GM18502 (cell line): ENCODE results near the gene PPP1R2.
"Not testable (repeated sequence)": the region's sequence is repeated elsewhere in the genome, so short reads cannot be mapped to it uniquely, and the experiment has no call there.

Source experiments
- ATAC-seq: cut with Tn5 transposase; IDR thresholded peaks from one replicate; pipeline ENCODE4 v1.9.1; 2021; ENCODE audit warnings: mild to moderate bottlenecking; ENCODE audit not compliant: unreplicated experiment, poor library complexity

PPP1R2 gene

DNA sequence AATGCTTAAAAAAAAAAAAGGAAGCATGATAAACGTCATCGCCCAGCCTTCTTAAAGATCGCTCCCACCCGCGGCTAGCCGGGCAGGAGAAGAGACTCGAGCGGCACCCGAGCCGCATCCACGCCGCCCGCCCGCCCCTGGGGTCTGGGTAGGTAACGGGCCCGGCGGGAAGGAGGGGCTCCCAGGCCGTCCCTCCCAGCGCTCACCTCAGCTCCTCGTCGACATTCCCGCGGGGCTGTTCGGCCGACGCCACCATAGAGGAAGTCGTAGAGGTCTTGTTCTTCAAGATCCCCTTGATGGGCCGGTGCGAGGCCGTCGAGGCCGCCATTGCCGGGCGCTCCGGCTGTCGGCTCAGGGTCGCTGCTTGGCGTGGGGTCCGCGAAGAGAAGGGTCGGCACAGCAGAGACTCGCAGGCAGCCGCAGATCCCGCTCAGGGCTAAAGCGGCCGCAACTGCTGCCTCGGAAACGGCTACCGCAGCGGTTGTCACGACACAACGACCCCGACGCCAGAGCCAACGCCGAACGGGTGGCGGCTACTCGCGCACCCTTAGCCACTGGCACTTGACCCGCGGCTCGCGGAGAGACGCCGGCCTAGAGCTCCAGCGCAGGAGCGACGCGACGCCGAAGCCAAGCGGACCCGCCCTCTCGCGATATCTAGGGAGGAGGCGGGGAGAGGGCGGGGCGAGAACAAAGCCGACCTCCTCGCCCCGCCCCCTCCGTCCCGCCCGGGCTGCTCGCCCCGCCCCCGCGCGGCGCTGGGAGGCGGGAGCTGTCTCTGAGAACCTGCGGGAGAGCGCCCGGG, at the start of gene PPP1R2:
Gene PPP1R2, minus strand, starts transcription at position 628 of the 802 bp plus-strand sequence. Its CDS starts 300 bp downstream, at position 328.
- peak; percentile 80 for ATAC-seq

DNA sequence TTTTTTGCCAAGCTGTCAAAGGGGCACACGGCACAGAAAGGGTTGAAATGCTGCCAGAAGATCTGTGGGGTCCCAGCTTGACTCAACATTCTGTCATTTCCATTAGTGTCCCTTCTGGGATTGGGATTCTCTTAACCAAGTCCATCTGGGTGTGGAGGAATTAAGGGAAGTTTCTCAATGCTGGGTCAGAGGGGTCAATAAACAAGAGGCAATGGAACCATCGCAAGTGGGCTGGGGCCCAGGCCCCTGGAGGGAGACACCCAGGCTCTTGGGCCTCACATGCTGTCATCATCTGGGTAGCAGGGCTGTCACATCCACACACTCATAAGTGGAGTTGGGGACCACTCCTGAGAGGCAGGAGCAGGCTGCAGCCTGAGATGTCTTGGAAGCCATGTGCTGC, 48.7 kb upstream of the PPP1R2 start:
- no peak for ATAC-seq

DNA sequence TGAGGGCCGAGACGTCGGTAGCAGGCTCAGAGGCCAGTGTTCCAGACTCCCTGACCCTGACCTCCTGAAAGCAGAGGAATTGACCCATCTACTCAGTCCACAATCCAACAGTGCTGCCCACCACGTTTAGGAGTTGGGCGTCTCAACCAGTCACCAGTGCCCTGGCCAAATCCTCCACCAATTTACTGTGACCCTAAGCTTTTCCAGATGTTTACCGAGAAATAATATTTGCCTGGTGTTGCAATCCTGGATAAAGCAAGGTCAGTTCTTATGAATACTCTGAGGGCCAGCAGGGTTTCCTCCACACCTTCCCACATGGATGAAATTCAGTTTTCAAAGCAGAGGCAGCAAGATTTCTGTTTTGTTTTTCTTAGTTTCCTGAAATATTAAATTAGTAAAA, 48.1 kb upstream of the PPP1R2 start:
- no peak for ATAC-seq

DNA sequence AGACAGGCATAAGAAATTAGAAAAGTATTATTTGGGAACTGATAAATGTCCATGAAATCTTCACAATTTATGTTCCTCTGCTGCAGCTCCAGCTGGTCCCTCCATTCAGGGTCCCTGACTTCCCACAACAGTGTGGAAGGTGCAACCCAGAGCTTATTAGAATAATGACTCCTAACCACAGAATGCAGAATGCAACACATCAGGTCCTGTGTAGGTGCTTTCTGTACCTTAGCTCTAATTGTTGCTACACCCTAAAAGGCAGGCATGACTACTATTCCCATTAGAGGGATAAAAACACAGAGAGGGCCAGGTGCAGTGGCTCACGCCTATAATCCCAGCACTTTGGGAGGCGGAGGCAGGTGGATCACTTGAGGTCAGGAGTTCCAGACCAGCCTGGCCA, 47.3 kb upstream of the PPP1R2 start:
- not testable (repeated sequence) for ATAC-seq

DNA sequence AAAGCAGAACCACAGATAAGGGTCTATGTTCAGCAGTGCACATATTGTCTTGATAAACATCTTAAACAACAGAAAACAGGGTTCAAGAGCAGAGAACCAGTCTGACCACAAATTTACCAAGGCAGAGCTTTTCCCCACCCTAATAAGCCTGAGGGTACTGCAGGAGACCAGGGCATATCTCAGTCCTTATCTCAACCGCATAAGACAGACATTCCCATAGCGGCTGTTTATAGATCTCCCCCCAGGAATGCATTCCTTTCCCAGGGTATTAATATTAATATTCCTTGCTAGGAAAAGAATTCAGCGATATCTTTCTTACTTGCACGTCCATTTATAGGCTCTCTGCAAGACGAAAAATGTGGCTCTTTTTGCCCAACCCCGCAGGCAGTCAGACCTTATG, 46.7 kb upstream of the PPP1R2 start:
- ATAC-seq = not testable (repeated sequence)

DNA sequence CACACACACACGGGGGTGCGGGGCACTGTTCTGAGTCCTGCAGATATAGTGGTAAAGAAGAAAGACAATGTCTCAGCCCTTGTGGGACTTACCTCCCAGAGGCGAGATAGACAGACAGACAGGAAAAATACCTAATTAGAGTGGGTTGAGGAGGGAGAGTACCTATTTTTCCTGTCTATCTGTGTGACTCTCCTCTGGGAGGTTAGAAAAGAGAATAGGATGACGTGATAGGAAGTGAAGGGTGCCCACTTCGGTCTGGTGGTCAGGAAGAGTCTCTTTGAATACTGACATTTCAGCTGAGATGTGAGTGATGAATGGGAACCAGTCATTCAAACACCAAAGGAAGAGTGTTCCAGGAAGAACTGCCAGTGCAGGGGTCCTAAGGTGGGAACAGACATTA, 44.7 kb upstream of the PPP1R2 start:
- no peak for ATAC-seq

DNA sequence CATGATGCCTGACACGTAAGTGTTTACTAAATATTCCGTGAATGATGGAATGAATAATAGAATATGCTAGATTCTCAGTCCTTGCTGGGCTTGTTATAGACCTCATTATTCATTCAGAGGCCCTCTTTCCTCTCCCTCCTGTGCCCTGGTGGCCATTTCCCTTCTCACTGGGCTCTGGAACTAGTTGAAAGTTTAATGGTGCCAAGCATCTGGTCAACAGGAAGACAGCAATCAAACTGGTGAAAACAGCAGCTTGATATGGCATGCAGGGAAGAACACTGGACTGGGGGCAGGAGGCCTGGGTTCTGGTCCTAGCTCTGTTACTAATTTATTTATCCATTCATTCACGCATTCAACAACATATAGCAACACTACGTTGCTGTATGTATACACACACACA, 44.3 kb upstream of the PPP1R2 start:
- ATAC-seq = no peak

DNA sequence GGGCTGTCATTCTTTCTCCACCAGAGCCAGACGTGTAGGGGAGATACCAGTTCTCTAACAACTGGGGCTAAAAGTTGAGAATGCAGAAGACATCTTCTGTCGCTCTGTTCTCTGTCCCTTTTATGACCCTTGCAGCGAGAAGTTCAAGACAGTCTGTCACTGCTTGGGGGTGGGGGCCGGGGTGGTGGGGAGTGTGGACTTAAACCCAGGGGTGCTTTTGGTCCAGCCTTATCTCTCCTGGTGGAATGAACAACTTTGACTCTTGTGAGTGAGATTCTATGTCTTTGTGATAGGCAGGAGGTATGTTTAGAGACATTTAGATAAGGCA, 41.4 kb upstream of the PPP1R2 start:
- ATAC-seq = no peak

DNA sequence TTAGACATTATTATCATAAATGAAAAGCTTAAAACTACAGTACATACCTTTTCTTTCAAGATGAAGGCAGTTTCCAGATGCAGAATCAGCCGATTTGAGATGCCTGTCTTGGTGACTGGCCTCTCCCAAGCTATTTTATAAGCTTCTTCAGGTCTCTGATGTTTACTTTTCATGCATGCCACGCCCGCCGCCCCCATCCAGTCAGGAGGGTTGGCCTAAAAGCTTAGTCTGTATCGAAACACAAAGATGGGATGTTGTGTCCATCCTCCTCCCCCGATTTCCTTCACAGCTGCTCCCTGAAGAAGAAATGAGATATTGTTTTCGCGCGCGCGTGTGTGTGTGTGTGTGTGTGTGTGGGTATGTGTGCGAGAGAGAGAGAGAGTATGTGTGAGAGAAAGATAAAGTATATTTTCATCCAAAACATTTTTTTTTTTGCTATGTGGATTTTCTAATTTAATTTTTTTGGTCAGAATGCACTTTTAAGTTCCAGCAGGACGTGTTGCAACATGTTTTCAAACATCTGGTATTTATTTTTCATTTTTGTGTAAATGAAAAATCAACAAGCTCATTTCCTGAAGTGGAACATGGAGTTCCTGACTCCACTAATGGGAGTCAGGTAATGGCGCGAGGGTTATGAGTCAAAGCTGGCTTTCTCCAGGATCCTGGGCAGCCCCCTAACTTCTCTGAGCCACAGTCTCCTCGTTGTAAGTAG, 40.9 kb upstream of the PPP1R2 start, which contains the start of gene APOD:
Gene APOD, minus strand, starts transcription at position 110 of the 712 bp plus-strand sequence. CDS start 4,479 bp downstream, outside the sequence.
- ATAC-seq = no peak

DNA sequence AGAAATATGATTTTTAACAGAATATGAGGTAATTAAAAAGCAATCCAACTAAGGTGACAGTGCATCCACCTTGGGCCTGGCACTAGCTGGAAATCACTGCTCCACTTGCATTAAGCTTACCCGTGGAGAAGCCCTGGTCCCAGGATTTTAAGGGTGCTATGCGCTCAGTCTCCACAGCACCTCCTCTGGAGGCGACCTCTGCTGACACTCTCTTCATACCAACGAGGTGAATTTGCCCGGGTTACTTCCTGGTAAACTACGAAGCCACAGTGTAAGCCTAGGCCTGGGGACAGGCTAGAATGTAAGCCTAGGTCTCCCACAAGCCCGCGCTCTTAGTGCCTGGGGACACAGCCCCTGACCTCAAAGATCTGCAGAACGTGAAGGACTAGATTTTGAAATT, 39.8 kb upstream of the PPP1R2 start:
- ATAC-seq = no peak

DNA sequence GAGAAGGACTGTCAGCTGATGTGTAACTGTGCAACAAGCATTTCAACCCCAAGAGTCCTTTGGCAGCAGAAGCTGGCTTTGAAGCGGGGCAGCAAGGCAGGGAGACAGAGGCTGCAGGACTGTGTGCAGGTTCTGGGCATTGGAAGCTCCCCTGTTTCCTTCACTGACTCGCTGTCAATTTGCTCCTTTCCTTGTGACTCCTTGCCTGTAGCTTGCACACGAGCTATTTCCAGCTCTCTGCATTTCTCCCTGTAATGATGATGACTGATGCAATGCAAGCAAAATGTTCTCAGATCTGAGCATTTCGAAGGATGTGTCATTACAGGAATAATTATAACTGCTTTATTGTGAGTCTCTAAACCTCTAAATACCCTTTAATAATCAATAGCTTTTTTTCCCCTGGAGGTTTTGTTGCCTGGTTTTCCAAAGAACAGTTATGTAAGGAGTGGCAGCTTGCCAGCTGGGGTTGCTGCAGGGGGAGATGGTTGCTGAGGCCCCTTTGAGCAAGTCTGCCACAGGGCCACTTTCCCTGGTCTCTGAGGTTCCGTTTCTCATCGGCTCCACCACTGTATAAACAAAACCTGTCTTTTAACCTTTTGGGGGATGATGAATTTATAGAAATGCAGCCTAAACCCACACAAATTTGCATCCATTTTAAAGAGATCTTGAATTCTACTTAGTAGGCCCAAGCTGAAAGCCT, 37.8 kb upstream of the PPP1R2 start:
- ATAC-seq = no peak

DNA sequence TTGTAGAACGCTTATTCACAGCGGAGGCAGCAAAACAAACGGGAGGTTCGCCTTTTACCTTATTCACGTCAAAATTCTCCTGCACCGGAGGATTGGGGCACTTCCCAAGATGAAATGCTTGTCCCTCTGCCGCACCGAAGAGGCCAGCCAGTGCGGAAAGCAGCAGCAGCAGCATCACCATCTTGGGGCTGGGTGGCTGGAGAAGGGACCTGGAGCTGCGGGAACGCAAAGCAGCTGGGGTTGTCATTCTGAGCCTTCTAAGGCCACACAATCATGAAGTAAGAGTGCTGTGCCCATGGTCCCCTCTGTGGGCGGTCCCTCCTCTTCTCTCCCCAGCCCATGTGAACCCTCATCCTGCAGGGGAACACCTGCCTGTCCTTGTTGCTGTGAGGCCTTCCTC, 36.2 kb upstream of the PPP1R2 start:
- no peak for ATAC-seq

DNA sequence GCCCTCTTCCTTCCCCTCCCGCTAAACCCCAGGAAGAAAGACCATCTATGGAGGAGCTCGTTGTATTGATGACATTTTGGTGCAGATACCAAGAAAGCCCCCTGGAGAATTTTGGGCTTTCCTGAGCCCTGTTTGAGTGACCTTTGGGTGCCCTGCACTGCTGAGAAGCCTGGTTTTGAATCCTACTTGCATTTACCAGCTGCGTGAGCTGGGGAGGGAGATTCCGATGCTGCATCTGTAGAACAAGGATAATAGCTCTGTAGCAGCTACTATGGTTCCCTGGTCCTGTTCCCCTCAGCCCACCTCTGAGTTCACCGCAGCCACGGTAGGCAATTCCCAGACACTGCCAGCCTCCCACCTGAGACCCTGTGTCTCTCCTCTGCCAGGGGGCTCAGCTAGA, 35.4 kb upstream of the PPP1R2 start:
- no peak for ATAC-seq

DNA sequence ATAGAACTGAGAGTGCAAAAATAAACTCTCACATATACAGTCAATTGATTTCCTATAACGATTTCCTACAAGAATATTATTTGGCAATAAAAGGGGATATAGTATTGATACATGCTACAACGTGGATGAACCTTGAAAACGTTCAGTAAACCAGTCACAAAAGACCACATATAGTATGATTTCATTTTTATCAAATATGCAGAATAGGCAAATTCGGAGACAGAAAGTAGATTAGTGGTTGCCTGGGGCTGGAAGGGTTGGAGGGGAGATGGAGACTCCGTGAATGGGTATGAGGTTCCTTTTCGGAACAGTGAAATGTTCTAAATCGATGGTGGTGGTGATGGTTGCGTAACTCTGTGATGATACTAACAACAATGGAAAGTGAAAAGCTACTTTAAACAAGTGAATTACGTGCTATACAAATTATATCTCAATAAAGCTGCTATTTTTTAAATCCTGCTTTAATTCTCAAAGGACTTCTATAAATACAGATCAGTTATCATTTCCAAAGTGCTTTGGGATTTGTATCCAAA, 34.6 kb upstream of the PPP1R2 start:
- ATAC-seq = no peak

DNA sequence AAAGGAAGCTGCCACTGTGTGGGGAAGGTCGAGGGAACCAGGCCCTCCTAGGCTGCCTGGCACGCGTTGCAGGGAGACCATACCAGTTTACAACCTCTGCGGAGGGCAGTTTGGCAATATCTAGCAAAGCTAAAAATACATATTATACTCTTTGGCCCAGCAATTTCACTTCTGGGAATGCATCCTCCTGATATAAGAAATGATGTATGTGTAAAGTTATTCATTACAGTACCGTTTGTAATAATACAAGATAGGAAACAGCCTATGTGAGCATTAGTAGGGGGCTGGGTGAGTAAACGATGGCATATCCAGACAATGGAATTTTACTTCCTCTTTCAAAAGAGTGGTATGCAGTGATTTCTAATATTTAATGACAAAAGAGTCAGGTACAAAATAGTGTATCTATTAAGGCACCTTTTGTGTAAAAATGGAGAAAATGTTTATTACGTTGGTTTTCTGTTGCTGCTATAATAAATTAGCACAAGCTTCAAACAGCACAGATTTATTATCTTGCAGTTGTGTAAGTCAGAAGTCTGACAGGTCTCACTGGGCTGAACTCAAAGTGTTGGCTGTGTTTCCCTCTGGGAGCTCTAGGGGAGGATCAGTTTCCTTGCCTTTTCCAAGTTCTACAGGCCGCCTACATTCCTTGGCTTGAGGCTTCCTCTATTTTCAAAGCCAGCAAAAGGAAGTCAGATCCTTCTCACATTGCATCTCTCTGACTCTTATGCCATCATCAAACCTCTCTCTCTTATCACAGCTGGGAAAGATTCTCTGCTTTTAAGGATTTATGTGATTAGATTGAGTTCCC, 31.6 kb upstream of the PPP1R2 start:
- no peak for ATAC-seq

DNA sequence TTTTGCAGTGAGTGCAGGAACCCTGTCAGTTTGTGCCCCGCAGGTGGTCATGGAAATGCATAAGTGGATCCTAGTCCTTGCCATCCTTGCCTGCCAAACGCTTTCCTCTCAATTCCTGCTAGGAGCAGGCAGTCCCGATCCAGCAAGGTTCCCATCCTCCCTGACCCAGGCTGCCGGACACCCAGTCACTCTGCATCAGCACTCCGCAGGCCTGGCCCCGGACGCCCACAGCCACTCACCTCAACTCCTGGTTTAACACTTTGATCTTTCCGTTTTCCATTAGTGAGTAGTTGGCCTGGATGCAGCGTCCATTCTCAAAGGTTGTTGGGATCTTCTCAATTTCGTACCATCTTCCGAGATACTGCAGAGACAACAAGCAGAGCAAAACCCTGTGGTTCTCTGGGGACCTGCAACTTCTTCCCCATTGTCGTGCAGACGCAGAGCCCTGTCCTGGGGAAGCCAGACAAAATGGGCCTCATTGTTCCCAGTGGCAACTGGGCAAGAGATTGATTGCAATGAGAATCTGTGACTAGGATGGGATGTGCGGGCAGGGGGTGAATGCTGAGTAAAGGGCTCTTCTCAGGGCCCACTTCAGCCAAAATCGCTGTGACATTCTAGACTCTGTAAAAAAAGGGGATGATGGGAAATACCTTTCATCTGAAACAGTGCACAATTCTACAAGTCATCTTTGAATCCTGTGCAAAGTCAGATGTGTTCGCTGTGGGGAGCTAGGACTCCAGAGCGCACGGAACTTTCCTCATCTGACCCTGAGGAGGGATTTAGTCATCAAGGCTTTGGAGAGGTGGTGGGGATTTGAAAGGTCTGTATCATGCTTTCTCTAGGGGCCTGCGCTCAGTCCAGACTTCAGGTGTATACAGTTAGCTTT, 30.7 kb upstream of the PPP1R2 start:
- no peak for ATAC-seq

DNA sequence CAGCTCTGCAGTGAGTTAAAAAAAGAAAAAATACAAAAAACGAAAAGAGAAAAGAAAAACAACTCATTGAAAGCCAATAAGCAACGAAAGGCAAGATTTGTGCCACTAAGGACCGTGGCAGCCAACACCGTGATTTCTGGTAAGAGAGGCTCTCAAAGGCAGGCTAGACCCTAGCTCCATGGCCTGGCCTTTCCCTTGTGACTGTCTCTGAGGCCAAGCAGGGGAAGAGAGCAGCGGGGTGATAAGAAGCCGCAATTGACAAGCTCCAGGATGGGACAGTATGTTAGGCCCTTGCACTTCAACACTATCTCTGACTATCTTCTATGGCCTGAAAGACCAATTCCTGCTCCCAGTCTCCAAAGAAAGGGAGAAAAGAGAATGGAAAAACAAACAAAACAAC, 28.2 kb upstream of the PPP1R2 start:
- no peak for ATAC-seq

DNA sequence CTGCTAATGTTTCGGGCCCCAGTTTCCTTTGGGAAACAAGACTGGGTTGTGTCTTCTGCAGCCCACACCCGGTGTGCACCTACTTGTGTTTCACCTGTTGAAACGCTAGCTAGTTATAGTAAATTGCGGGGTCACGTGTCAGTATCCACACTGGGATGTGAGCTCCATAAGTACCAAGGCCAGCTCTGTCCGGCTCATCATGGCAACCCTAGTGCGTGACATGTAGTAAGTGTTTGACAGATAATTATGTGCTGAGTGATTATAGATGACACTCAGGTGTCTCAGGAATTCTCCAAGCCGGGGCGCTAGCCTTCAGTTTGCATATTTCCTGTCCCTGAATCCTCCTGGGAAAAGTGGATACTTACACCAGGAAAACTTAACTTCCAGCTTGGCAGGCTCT, 27.8 kb upstream of the PPP1R2 start:
- ATAC-seq = no peak

DNA sequence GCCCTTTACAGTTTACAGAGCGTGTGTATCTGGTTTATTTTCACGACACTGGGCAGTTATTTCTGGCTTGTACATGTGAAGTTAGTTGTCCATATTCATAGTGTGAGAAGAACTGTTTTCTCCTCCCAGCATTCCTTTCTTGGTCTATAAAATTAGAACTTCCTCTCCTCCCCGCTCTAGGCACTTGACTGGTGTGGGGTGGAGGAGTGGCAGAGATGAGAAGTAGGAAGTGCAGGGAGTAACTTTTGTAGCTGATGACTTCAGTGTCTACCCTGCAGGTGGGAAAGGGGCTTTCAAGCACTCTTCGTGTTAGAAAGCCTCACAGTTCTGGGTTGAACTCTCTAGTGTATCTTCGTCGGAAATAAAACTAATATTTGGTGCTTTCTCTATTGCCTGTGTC, 27.2 kb upstream of the PPP1R2 start:
- ATAC-seq = no peak
